T-helper 22 cell (primary cell): ENCODE results near the gene SLC22A23.

Source experiments
- DNase-seq: peaks from one replicate; pipeline ENCODE4 v3.0.0-alpha.2; 2020; ENCODE audit warnings: low read depth

Gene SLC22A23

DNA sequence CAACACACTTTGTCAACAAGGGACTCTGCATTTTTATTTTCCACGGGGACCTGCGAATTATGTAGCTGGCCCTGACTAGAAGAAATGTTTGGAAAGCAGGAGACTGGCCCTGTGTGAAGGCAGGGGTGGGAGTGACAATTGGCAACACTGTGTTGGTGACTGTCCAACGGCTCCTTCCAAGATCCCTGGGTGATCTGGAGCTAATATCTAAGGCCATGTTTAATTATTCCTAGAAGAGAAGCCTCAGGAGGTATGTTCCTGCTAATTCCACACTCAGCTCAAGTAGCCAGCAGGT is 13.7 kb downstream of the SLC22A23 start:
- DNase-seq, result no peak

DNA sequence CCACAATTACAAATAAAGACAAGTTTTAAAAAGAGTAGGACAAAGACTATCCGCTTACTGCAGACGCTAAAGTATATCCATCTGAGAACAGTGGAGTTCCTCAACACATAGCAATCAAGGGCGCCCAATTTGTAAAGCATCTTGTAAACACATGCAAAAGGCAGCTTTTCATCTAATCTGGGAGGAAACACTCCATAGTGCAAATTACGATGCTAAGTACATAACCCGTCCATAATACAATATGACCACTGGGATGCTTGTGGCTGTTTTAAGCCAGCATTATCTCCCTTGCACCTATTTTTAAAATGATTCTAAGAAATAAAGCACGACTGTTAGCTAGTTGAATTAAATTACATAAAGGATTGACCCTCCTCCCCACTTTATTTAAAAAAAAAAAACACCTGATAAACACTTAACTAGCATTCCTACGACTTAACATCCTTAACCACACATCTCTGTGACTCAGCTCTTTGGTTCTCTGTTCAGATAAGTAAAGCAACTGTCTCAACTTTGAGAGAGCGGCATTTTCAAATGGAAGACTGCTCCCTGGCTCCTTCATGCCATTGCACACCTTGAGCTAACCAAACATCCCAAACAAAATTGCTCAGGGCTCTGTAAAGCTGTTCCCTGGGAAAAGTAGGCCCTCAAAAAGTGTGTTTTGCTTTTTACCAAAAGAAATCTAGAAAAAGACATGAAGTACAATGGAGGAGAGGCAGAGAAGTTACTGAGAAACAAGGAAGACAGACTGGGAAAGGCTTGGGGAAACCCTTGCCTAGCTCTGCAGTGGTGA is 14.2 kb downstream of the SLC22A23 start:
- DNase-seq, result no peak

DNA sequence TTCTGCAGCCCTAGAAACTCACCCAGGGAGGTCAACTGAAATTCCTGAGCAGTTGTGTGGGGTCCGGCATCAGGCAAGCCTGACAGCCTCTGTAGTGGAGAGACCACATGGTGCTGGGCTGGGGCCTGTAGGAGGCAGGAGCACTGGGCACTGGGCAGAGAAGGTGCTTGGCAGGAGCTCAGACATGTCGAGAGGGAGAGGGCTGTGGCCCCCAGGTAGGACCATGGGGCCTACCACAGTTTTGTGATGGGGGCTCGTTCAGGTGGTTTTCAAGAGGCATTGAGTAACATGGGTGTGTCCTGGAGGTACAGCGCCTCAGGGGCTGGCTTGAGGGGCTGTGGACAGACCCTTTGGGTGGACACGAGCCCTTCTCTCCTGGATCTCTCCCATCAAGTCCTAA is 15.9 kb downstream of the SLC22A23 start:
- no peak for DNase-seq

DNA sequence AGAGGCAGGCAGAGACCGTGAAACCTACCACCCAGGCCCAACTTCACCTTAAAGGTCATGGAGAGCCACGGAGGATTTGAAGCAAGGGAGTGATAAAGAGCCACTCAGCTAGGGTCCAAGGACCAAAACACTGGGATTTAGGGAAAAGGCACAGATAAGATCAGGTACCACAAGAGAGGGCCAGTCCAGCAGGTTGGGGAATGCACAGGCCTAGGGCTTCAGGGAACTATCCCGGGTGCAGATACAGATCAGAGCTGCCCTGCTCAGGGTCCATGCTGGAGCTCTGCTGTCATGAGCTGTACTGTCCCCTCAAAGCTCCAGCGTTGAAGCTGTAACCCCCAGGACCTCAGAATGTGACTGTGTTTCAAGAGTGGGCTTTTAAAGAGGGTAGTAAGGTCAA is 16.9 kb downstream of the SLC22A23 start:
- no peak for DNase-seq

DNA sequence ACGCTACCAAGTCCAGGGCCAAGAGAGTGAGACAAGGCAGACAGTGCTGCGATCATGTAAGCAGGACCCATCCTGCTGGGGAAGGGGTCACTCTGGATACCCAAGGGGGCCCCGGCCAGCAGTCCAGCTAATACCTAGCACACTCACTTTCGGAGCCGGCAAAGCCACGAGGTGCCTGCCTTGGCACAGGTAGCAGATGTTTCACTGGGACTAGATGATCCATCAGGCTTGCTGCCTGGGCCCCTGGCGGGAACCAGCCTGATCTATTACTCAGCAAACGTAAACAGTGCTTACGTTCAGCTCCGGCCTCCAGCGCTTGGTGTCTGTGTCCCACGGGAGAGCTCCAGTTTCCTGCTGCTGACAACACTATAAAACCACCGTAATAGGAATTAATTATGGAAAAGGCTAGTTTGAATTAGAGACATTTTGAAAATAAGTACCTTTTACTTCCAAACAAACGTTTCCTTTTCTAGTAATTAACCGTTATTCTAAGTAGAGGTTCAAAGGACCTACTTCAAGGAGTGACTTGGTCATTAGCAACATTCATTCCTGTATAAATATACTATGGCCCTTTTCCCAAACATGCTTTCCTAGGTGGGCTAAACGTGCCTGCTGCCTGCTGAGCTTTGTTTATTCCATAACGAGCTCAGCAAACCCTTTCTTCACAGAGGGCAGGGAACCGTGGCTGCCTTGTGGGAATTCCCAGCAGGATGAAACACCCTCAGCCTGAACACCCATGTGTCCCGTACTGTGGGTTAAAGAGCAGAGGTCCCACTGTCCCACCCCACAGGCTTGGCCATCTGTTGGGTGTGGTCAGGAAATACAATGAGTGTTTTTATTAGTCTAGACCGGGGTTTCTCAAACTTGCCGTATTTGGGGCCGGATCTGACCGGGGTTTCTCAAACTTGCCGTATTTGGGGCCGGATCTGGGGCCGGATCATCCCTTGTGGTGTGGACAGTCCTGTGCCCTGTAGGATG is 18.4 kb downstream of the SLC22A23 start:
- DNase-seq, result no peak

DNA sequence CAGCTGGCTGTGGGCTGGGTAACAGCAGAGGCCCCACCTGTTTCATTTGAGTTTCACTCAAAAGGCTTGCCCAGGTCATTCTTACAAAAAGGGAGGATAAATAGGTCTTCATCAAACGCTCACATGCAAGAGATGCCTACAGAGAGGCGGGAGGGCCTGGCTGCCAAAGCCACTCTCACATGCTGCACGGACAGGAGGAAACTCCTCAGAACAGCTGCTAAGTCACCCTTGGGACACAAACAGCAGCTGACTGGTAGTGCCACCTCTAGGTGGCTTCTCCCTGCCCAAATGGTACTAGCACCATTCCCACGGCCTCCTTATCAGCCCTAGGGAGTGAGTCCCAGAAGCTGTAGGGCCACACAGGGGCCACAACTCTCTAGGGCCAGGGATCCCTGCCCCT is 23.8 kb downstream of the SLC22A23 start:
- no peak for DNase-seq

DNA sequence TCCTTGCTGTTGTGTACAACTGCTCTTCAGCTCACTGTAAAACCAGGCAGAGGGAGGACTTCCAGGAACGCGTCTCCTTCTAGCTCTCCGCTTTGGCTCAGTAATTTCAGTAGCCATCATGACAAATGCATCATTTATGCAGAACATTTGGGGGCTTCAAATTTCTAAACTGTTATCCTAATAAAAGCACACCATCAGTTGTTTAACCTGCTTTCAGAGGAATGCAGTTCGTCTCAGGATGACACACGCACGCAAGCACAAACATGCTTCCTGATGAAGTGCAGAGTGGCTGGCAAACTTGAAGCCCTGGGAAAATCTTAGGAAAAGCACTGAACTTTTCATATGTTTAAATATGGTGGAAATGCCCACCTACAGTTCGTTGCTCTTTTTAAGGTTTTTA is 24.4 kb downstream of the SLC22A23 start:
- no peak for DNase-seq

DNA sequence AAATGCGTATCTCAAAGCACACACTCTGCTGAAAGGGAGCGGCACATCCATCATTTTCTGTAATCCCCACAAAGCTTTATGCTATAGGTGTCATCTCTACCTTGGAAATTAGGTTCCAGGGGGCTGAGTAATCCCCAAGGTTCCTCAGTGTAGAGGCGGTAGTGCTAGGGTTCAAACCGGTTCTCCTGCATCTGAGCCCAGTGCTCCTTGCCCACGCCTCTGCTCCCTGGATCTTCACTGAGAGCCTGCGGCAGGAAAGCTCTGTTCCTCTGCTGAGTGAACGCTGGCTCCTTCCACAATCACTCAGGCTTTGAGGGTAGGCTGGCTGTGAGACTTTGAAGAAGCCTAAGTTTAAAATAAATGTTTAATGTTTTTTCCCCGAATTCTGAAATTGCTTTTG is 24.9 kb downstream of the SLC22A23 start:
- DNase-seq, result no peak

DNA sequence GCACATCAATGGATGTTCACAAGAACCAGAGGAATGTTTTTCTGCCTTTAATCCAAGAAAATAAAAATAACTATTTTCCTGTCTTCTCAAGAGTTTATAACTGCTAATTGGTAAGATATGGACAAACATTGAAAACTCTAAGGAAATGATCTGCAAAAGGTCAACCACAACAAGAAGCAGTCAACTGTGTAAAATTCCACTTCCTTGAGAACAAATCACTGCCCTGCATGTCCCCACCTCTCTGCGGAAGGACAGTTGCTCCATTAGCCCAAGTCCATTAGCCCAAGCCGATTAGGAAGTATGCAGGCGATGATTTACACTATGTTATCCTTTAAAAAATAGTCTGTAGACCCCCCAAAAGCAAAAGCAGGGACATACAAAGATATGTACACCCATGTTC is 27.6 kb downstream of the SLC22A23 start:
- DNase-seq, result no peak

DNA sequence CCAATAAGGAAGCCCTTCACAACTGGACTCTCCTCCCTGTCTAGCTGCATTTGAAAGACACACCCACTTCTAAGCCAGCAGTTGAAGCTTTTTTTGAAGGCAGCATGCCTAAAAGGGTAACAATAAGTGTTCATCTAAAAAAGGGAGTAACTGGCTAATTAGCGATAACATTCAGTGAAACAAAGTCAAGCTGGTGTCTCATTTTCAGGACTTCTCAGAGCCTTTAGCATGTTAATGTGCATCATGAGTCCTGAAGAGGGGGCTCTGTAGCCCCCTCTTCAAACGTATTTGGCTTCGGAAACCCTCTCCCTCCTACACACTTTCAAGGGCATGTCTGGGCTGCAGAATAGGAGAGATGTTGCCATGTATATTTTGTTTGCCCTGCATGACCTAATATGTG is 28.1 kb downstream of the SLC22A23 start:
- no peak for DNase-seq

DNA sequence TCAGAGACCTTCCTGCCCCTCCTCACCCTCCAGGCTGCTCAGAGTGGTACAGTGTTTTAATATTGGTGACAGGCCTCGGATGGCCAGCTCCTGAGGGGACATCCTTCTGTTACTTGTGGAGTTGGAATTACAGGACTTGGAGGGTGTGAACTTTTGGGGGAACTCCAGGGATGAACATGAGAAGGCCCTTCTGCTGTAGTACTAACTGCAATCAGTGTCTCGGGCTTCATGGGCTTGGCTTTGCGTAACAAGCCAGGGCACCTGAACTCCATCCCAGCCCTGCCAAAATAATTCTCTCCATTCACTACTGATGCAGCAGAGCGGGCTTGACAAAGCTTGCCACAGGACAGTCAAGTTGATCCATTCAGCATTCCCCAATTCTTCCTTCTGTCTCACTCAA is 28.6 kb downstream of the SLC22A23 start:
- DNase-seq, result no peak

DNA sequence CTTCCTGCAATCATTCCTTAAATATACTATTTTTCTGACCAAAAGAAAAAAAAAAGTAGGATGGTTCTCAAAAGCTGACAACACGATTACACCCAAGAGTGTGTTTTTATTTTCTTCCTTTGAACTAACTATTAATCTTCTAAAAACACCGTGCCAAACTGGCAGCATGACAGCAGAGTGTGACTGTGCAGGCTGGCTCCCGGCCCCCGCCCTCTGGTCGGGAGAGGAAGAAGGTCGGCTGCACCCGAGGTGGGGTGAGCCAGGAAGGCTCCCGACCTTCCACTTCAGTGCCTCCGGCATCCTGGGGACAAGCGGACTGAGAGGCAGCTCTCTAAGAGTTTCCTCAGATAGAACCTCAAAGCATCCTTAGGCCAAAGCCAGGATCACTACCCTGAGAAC is 29.2 kb downstream of the SLC22A23 start:
- DNase-seq, result no peak

DNA sequence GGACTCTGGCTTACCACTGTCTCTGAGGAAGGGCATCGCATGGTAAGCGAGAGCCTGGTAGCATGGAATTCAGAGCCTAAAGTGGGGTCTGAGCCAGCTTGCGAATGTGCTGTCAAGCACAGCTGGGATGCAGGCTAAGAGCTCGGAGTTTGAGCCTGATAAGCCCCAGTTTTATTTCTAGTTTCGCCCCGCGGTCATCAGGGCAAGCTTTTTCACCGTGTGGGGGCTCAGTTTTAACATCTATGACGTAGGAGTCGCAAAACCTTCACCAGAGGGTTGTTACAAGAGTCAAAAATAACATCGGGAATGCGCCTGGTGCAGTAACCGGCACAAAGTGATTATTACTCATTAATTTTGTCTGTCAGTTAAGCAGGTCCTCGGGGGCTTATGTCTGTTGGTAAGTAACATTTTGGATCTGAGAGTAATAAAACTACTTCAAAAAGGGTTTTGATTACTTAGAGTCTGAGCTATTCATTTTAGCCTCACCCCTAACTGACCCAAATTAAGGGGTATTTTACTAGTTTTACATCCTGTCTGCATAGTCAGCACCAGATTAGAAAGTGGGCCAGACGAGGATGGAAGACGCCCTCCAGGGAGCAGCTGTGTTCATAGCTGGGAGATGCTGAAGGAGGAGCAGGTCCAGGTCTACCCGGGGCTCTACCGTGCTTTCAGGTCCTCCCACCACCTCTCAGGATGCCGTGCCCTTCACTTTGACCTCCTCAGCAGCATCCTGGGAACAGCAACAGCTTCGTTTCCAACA is 29.7 kb downstream of the SLC22A23 start:
- DNase-seq, result no peak

DNA sequence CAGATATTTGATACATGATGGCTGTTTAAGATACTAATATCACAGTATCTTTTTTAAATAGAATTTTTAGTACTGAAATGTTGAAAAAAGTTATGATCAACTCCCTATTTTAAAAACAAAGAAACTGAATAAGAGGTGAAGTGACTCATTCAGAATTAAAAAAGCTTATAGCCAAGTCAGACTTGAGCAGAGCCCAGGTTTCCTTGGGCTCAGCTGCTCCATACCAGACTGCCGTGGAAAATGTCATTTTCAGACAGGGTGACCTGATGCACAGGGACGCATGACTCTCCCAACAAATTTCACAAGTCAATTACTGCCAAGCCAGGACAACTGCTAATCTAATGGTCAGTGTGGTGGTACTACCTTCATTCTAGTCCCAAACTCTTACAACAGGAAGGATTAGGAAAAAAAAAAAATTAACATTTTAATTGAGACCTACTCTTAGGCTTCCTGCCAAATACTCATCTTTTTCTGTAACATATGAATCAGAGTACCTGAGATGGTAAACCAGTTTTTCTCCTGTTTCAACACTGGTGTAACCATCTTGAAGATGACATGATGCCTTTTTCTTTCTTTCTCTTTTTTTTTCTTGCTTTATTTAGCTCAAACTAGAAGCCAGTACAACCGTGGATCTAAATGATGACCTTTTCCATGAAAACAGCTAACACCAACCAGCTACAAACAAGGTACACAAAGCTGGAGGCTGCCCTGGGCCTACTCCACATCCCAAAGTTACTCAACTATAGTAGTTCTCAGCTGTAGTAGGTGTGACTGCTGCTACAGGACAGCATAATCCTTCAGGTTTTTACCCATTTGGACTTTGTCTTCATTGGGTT is 30.5 kb downstream of the SLC22A23 start:
- DNase-seq, result no peak

DNA sequence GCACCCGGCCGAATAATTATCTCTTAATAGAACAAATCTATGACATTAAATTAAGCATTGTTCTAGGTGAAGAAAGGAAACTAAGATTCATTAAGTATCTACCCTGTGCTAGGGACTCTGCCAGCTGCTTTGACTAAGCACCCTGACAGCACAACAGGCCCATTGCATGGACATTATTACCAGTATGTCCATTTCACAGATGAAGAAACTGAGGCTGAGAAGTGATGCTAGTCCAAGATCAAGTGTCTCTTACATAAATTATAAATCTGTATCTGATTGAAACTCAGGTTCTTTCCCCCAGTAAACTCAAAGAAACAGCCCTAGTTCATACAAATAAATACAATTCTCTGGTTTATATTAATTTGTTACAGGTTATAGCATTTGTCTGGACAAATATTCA is 31.3 kb downstream of the SLC22A23 start:
- no peak for DNase-seq

DNA sequence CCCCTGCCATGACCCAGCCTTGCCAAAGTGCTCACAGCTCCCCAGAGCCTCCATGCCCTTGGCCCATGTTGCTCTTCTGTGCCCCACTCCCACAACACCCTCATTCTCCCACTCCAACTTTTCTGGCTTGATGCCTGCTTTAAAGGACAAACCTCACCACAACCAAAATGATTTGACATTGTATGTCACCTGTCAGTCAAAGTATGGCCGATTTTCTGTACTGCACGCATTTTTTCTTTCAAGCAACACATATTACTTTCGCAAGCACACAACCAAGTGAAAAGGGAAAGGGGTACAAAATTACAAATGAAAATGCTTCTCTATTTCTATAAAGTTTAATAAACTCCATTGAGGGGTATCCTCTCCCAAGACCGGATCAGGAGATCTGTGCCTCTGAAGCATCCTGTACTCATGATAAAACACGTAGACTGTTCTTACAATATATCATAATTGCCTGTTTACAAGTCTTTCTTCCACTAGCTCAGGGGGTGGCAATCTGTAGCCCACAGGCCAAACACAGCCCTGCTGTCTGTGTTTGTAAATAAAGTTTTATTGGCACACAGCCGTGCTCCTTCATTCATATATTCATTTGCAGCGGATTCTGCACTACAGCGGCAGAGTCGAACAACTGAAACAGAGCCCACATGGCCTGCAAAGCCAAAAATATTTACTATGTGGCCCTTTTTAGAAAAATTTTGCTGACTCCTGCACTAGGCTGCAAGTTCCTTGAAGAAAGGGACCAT is 32.5 kb downstream of the SLC22A23 start:
- DNase-seq, result no peak

DNA sequence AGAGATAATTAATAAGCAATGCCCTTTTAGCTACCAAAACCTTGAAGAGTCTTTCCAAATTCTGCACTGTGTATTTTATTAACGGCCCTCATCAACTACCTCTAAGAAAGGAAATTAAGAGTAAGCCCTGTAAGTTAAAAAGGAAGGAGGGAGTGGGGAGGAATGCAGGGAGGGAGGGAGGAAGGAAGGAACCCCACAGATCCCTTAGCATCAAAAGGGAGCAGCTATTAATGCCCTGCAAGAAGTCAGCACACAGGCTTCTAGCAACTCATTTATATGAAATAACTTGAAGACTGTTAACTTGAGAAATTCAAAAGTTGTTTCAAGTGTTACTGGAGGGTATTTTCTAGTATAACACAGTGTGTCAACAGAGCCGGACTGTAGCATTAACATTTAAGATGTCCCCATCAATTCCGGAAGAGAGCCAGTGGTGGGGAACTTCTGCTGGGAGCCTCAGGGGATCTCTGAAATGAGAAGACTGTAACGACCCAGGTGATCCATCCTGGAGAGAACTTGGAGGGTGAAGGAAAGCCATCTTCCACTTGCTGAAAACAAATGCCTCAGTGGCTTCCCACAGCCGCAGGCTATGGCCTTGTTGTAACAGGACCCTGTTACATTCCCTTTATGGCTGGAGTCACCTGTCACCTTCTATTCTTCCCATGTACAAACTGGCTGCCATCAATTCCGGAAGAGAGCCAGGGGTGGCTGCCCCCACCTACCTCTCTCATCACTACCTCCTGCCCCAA is 33.2 kb downstream of the SLC22A23 start:
- no peak for DNase-seq

DNA sequence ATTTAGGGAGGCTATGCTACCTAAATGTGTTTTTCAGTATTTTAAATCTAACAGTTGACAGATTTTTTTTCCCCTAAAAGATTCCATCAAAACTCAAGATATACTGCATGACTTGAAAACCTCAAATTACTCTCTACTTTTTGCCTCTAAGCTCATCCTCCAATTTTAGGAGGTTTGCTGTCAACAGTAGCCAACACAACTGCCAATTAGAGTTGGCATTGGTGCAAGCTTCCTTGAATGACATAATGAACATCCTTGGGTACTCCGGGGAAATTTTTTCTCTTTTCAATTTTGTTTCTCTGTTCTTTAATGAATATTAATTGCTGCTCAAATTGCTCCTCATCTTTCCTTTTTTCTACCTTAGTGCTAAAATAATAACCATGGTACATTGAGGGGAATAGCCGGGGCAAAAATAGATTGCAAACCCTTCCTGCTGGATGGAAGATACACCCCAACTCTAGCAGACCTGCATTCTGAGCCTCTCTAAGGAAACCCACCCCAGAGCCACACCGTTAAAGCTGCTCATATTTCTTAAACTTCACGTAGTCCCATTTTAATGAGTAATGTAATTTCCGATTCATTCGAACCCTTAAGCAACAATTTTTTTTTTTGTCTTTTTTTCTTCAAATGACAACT is 34.3 kb downstream of the SLC22A23 start:
- DNase-seq, result no peak

DNA sequence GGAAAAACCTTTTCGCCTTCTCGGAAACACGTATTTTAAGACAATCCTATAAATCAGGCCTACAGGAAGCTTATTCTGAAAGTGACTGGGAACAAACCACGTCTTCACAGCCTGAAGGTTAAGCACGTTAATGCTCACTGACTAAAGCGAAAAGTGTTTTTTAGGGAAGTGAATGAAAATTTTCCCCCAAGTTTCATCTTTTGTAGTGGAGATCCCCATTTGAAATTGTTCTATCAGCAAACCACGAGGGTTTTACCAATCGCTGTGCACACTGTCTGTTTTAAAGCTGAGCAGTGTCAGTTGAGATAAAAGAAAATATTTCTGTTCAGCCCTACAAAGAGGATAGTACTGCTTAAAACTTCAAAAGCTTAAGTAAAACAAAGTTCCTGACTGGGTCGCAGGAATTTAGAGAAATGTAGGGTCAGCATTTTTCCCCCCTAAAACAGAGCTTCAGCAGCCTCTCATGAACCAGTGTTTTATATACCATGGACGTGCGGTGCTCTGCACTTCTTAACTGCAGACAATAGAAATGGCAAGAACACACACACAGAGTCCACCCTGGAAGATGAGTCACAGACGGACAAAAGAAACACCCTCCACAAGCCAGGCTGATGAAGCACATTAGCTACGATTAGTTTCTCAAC is 34.9 kb downstream of the SLC22A23 start:
- no peak for DNase-seq
